ENCODE measurements around the gene COBL.

Gene COBL

DNA sequence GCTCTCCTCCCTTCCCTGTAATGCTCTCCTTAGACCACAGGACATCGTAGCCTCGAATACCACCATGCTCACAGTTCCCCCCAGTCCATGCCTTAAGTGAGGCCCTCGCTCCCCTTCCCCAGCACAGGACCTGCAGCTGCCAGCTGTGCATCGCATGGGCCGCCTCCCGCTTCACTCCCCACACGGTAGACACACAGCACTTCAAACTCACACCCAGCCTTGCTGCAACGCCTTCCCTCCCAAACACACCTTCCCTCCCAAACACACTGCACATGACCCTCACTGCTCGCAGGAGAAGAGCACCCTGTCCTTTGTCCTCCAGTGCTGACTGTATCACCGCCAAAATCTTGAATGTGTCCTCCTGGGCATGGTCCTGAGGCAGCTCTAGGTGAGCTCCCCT is 42.6 kb downstream of the COBL start:
- DNase-seq (ENCODE audit: low read depth), result no peak
- H3K4me3 ChIP-seq (ENCODE audit: low read depth, low read length), result no peak overlapping the region
- TF ChIP-seq, protein P1, sequence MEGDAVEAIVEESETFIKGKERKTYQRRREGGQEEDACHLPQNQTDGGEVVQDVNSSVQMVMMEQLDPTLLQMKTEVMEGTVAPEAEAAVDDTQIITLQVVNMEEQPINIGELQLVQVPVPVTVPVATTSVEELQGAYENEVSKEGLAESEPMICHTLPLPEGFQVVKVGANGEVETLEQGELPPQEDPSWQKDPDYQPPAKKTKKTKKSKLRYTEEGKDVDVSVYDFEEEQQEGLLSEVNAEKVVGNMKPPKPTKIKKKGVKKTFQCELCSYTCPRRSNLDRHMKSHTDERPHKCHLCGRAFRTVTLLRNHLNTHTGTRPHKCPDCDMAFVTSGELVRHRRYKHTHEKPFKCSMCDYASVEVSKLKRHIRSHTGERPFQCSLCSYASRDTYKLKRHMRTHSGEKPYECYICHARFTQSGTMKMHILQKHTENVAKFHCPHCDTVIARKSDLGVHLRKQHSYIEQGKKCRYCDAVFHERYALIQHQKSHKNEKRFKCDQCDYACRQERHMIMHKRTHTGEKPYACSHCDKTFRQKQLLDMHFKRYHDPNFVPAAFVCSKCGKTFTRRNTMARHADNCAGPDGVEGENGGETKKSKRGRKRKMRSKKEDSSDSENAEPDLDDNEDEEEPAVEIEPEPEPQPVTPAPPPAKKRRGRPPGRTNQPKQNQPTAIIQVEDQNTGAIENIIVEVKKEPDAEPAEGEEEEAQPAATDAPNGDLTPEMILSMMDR (IDR thresholded peaks at IDR 0.05; ENCODE audit: low read depth, low read length, missing control alignments), result no peak
- in situ Hi-C loops (cut with HindIII; ENCODE audit: low sequenced_read_pairs), result no loop called here

DNA sequence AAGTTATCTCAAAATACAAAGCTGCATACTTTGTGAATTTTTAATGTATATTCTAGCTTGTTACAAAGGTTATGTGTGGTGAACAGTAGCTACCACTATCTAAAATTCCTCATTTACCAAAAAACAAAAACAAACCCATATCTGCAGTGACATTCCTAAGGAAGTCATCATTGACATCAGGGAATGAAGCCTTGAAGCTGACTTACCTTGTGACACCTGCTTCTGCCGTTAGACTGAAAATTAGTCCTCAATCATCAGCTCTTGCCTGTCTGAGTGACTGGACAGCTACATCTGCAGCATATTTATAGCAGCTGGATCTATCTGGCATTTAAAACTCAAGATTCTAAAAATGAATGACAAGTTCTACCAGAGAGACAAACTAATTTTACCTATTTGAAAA is 43.2 kb downstream of the COBL start:
- TF ChIP-seq, protein P1 (IDR thresholded peaks at IDR 0.05; ENCODE audit: low read depth, low read length, missing control alignments), result no peak
- DNase-seq (ENCODE audit: low read depth), result no peak
- in situ Hi-C loops (cut with HindIII; ENCODE audit: low sequenced_read_pairs), result no loop called here
- no peak overlapping the region for H3K4me3 ChIP-seq (ENCODE audit: low read depth, low read length)

DNA sequence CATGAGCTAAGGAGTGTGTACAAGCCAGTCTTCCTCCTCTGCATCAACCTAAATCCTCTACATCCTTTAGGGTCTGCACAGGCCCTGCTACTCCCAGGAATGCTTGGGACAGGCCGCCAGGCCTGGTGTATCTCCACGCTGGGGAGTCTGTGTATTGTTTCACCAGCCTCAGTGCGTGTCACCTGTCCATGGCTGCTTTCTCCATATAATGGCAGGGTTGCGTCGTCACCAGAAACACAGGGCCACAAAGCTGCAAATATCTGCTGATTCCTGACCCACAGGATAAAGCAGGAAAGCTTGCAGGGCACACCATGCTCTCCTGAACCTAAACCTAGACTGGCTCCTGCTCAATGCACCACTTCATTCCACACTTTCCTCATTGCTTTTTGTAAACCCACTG is 45.6 kb downstream of the COBL start:
- H3K4me3 ChIP-seq (ENCODE audit: low read depth, low read length), result no peak overlapping the region

DNA sequence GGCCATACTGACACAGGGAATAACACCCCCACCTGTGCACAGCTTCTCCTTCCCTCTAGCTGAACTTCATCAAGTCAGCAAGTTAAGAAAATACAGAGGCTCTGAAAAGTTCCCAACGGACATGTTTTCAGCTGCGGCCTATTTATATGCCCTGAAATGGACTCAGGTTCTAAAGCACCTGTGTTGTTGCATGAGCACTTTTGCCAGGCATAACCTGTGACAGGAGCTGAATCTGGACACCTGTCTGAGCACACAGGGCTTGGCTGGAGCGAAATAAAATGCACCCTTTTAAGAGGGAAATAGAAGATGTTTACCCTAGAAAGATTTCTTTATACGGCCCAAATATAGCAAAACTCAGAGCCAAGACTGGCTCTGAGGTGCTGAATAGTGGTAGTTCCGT is 46.7 kb downstream of the COBL start:
- DNase-seq (ENCODE audit: low read depth), result no peak
- in situ Hi-C loops (cut with HindIII; ENCODE audit: low sequenced_read_pairs), result no loop called here
- no peak overlapping the region for H3K4me3 ChIP-seq (ENCODE audit: low read depth, low read length)
- TF ChIP-seq, protein P1 (IDR thresholded peaks at IDR 0.05; ENCODE audit: low read depth, low read length, missing control alignments), result no peak

More for the DNA sequence above, 45.6 kb downstream of the COBL start:
- TF ChIP-seq, protein P1 (IDR thresholded peaks at IDR 0.05; ENCODE audit: low read depth, low read length, missing control alignments), result no peak
- no peak for DNase-seq (ENCODE audit: low read depth)
- in situ Hi-C loops (cut with HindIII; ENCODE audit: low sequenced_read_pairs), result no loop called here

DNA sequence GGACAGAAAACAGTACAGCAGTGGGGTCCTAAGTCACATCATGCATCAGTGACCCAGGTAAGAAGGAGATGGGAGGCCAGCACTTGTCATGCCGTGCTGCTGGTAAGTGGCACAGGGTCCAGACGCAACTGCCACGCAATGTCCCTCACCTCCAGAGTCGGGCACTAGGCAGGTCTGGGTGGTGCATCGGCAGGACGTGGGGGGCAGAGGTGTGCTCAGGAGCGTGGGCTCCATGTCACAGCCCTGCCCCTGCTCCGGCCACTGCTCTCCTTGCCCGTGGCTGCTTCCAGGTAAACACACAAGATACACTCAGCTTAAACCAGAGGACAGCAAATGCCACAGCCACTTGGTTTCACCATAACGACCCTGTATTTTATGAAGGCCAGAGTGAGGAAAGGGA is 47.3 kb downstream of the COBL start:
- in situ Hi-C loops (cut with HindIII; ENCODE audit: low sequenced_read_pairs), result no loop called here
- DNase-seq (ENCODE audit: low read depth), result no peak
- TF ChIP-seq, protein P1 (IDR thresholded peaks at IDR 0.05; ENCODE audit: low read depth, low read length, missing control alignments), result no peak
- no peak overlapping the region for H3K4me3 ChIP-seq (ENCODE audit: low read depth, low read length)

DNA sequence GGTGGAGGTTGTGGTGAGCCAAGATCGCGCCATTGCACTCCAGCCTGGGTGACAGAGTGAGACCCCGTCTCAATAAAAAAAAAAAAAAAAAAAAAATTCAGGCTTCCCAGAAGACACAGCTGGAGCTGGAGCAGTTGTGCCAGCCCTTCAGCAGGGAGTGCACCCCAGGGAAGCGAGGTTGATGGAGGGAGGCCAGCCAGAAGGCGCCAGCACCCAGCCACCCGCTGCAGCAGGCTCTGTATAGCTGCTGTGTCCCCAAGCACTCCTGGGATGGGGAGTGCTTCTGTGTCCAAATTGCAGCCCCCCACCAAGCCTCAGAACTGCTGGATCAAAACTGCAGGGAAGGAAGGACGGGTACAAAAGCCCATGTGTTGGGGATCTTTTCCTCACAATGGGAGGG is 47.8 kb downstream of the COBL start:
- no peak for DNase-seq (ENCODE audit: low read depth)
- in situ Hi-C loops (cut with HindIII; ENCODE audit: low sequenced_read_pairs), result no loop called here
- H3K4me3 ChIP-seq (ENCODE audit: low read depth, low read length), result no peak overlapping the region
- TF ChIP-seq, protein P1 (IDR thresholded peaks at IDR 0.05; ENCODE audit: low read depth, low read length, missing control alignments), result no peak

DNA sequence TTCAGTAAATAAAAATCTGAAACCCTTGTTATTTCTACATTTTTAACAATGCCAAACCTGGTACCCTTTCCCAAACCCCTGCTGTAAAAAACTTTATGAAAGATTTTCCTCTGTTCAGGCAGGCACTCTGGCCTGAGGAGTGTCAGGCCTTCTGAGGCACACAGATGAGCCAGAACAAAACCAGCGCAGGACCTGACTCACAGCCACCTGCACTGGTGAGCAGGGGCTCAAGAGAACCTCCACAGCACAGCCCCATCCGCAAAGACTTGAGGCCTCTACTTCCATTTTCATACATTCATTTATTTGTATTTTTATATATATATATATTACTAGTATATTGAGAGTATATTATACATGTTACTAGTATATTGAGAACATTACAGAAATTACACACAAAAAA is 49.4 kb downstream of the COBL start:
- H3K4me3 ChIP-seq (ENCODE audit: low read depth, low read length), result no peak overlapping the region
- no peak for DNase-seq (ENCODE audit: low read depth)
- in situ Hi-C loops (cut with HindIII; ENCODE audit: low sequenced_read_pairs), result no loop called here
- TF ChIP-seq, protein P1 (IDR thresholded peaks at IDR 0.05; ENCODE audit: low read depth, low read length, missing control alignments), result no peak
